Muscle of leg (tissue), 11 donors: Measurements from ENCODE around the gene TMPRSS13. TPM values are rescaled to one million over a fixed set of nuclear protein-coding genes. Genes with fewer than 3 reads are reported as not detected.

Experiments
- DNase-seq: peaks from one replicate; pipeline ENCODE4 v3.0.0; 2013
- H3K27ac ChIP-seq: one replicate; pipeline ENCODE4 v1.5.1; 2013; ENCODE audit warnings: mild to moderate bottlenecking, low read length, control low read depth
- H3K27me3 ChIP-seq: one replicate; pipeline ENCODE4 v1.6.1; 2013; ENCODE audit warnings: low read length; ENCODE audit not compliant: control insufficient read depth, insufficient read depth
- H3K36me3 ChIP-seq: one replicate; pipeline ENCODE4 v1.6.1; 2013; ENCODE audit warnings: low read length; ENCODE audit not compliant: control insufficient read depth, insufficient read depth
- H3K4me1 ChIP-seq: one replicate; pipeline ENCODE4 v1.6.1; 2013; ENCODE audit warnings: low read length; ENCODE audit not compliant: control insufficient read depth, insufficient read depth
- H3K4me3 ChIP-seq: one replicate; pipeline ENCODE4 v1.5.1; 2013; ENCODE audit warnings: low read length, control low read depth
- H3K9me3 ChIP-seq: replicated peaks from 2 replicates; pipeline ENCODE4 v1.6.1; 2013; ENCODE audit warnings: low read depth, low read length; ENCODE audit not compliant: control insufficient read depth
- WGBS: methylation state at CpG from one replicate; pipeline ENCODE4 v1.1.5; 2013; ENCODE audit warnings: missing lambda C conversion rate; ENCODE audit not compliant: insufficient coverage; 5-methylcytosine and 5-hydroxymethylcytosine counted together
- polyA plus RNA-seq, 8 donors: library from polyadenylated mRNA; unstranded; fragments of 120-200 nt; gene quantifications; one replicate each; pipeline versions ENCODE4 v1.2.1 to v1.2.3, GENCODE V29; 2013; ENCODE audit warnings: inconsistent platforms in 1 of 8, low replicate concordance in 1 of 8; ENCODE audit not compliant: insufficient read length in 8 of 8, insufficient read depth in 1 of 8
- total RNA-seq: library from RNA; stranded (reverse); fragments of 120-200 nt; gene quantifications from one replicate; pipeline ENCODE4 v1.2.4, GENCODE V29; 2013

TMPRSS13 gene
- total and polyA plus RNA-seq, 9 donors, result 0.05 to 1.1 (median 0.10) TPM

GRCh38 chr11:117907276-117908108, 21.7 kb downstream of the TMPRSS13 start:
- H3K36me3 ChIP-seq, result no peaks in the 10 kb centered on the region
- peak overlapping the region; percentile 24 for H3K27ac ChIP-seq
- H3K4me3 ChIP-seq, result no peak overlapping the region
- no peaks in the 10 kb centered on the region for H3K27me3 ChIP-seq
- H3K9me3 ChIP-seq, result no peaks in the 10 kb centered on the region
- peak; percentile 89 for DNase-seq
- 27% methylated on average over 13 of the region's 24 CpGs for WGBS
- H3K4me1 ChIP-seq, result peaks cover 11% of the 10 kb centered on the region

- Histone ChIP-seq H3K9me3 (no peaks in the 10 kb centered on the region), H3K27me3 (no peaks in the 10 kb centered on the region), H3K4me3 (no peak overlapping the region), H3K27ac (no peak overlapping the region), H3K4me1 (peaks cover 16% of the 10 kb centered on the region), H3K36me3 (no peaks in the 10 kb centered on the region)
- 50% methylated on average over 1 of the region's 4 CpGs for whole genome bisulfite sequencing
- DNase-seq, result no peak
These were observed 22.5 kb downstream of the TMPRSS13 start for GRCh38 chr11:117906710-117907109.

- no peak for DNase-seq
- 92% methylated on average over 2 of the region's 2 CpGs for WGBS
- Histone ChIP-seq H3K36me3 (no peaks in the 10 kb centered on the region), H3K4me1 (peaks cover 17% of the 10 kb centered on the region), H3K27ac (no peak overlapping the region), H3K9me3 (no peaks in the 10 kb centered on the region), H3K4me3 (no peak overlapping the region), H3K27me3 (no peaks in the 10 kb centered on the region)
These were observed 23.1 kb downstream of the TMPRSS13 start for GRCh38 chr11:117906126-117906525.

GRCh38 chr11:117905524-117905923, 23.7 kb downstream of the TMPRSS13 start:
- no peak overlapping the region for H3K4me3 ChIP-seq
- no peak overlapping the region for H3K27ac ChIP-seq
- 88% methylated on average over 4 of the region's 4 CpGs for WGBS
- H3K4me1 ChIP-seq, result peaks cover 23% of the 10 kb centered on the region
- DNase-seq, result no peak
- H3K36me3 ChIP-seq, result no peaks in the 10 kb centered on the region
- H3K9me3 ChIP-seq, result no peaks in the 10 kb centered on the region
- H3K27me3 ChIP-seq, result no peaks in the 10 kb centered on the region

- H3K4me3 ChIP-seq, result no peak overlapping the region
- DNase-seq, result no peak
- H3K9me3 ChIP-seq, result no peaks in the 10 kb centered on the region
- H3K27ac ChIP-seq, result no peak overlapping the region
- no peaks in the 10 kb centered on the region for H3K36me3 ChIP-seq
- WGBS, result 87% methylated on average over 8 of the region's 14 CpGs
- H3K27me3 ChIP-seq, result no peaks in the 10 kb centered on the region
- peaks cover 25% of the 10 kb centered on the region for H3K4me1 ChIP-seq
These were observed 25.5 kb downstream of the TMPRSS13 start for GRCh38 chr11:117903505-117904382.

- H3K27me3 ChIP-seq, result no peaks in the 10 kb centered on the region
- H3K27ac ChIP-seq, result no peak overlapping the region
- 80% methylated on average over 1 of the region's 13 CpGs for WGBS
- H3K4me1 ChIP-seq, result peaks cover 21% of the 10 kb centered on the region
- H3K9me3 ChIP-seq, result no peaks in the 10 kb centered on the region
- no peak for DNase-seq
- no peaks in the 10 kb centered on the region for H3K36me3 ChIP-seq
- no peak overlapping the region for H3K4me3 ChIP-seq
These were observed 27.0 kb downstream of the TMPRSS13 start for GRCh38 chr11:117902001-117902845.

- no peak for DNase-seq
- H3K4me3 ChIP-seq, result no peak overlapping the region
- H3K27ac ChIP-seq, result no peak overlapping the region
- H3K36me3 ChIP-seq, result no peaks in the 10 kb centered on the region
- H3K27me3 ChIP-seq, result no peaks in the 10 kb centered on the region
- WGBS, result 98% methylated on average over 6 of the region's 9 CpGs
- no peaks in the 10 kb centered on the region for H3K9me3 ChIP-seq
- peaks cover 18% of the 10 kb centered on the region for H3K4me1 ChIP-seq
These were observed 27.6 kb downstream of the TMPRSS13 start for GRCh38 chr11:117901601-117902000.

- Histone ChIP-seq H3K4me3 (no peak overlapping the region), H3K27me3 (no peaks in the 10 kb centered on the region), H3K36me3 (no peaks in the 10 kb centered on the region), H3K27ac (peak overlapping the region; percentile 47), H3K4me1 (peaks cover 18% of the 10 kb centered on the region), H3K9me3 (no peaks in the 10 kb centered on the region)
- DNase-seq, result no peak
- WGBS, result 55% methylated on average over 9 of the region's 11 CpGs
These were observed 28.3 kb downstream of the TMPRSS13 start for GRCh38 chr11:117900720-117901440.

- H3K27me3 ChIP-seq, result no peaks in the 10 kb centered on the region
- H3K27ac ChIP-seq, result no peak overlapping the region
- no peaks in the 10 kb centered on the region for H3K9me3 ChIP-seq
- H3K4me3 ChIP-seq, result no peak overlapping the region
- H3K4me1 ChIP-seq, result peaks cover 18% of the 10 kb centered on the region
- H3K36me3 ChIP-seq, result no peaks in the 10 kb centered on the region
- 100% methylated on average over 3 of the region's 4 CpGs for WGBS
- DNase-seq, result peak; percentile 60
These were observed 29.0 kb downstream of the TMPRSS13 start for GRCh38 chr11:117900121-117900648.
